ENCODE results near the gene YWHAG. TPM values are rescaled to one million over a fixed set of nuclear protein-coding genes. Genes with fewer than 3 reads are reported as not detected.

YWHAG gene
- total and polyA plus RNA-seq, 9 of the 15 experiments (the other 6 are each of a cell fraction or from before 2014, with no cell fraction given): 30.4 to 246 (median 94.5) TPM

DNA sequence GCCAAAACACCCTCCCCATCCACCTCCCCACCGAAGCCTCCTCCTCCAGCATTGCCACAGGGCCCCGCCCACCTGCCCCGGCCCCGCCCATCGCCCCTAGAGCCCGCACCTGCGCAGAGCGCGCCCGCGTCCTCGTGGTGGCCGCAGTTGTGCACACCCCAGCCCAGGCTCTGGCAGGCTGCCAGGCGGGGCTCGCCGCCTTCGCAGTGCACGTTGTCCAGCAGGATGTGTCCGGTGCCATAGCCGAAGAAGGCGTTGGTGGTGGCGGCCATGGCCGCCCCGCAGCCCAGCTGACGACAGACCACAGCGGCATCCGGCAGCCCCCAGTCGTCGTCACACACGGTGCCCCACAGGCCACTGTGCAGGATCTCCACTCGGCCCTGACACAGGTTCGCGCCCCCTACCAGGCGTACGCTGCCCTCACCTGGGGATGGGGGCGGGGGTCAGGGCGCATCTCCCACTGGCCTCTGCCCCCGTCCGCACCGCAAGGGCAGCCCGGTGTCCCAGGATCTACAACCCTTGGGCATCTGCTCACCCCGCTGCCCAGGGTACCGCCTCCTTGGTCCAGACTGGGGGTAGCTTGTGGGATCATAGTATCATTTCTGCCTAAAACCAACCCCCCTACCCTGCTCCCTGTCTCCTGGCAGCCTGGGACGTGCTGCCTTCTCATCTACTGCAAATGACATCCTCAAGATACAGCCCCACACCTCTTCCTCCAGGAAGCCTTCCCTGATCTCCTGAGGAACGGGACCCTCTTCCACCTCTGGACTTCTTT, 38.8 kb upstream of the YWHAG start (continued):
- TF ChIP-seq ZNF584 (CRISPR knock-in tag; IDR thresholded peaks at IDR 0.05; ENCODE audit: low read depth) (0 out of 2 replicates have a peak, but pooled peaks have one; percentile 49), JUNB (CRISPR knock-in tag; conservative IDR thresholded peaks at IDR 0.05) (no peak), SAFB2 (IDR thresholded peaks at IDR 0.05; ENCODE audit: borderline replicate concordance, low read depth, low read length, severe bottlenecking) (no peak), FUS (optimal IDR thresholded peaks at IDR 0.05; ENCODE audit: low read depth, low read length) (no peak), YBX1 (IDR thresholded peaks at IDR 0.05) (no peak), ELF4 (CRISPR knock-in tag; IDR thresholded peaks at IDR 0.05) (no peak), NR1H2 (CRISPR knock-in tag; IDR thresholded peaks at IDR 0.05) (no peak), ARID1B (IDR thresholded peaks at IDR 0.05) (peak; percentile 59), ZNF175 (CRISPR knock-in tag; IDR thresholded peaks at IDR 0.05; ENCODE audit: low read depth) (no peak), BHLHE40 (IDR thresholded peaks at IDR 0.05; ENCODE audit: low read length) (peak; percentile 75; the same call in 1 of the 2 replicates)
- TF ChIP-seq, protein P1, sequence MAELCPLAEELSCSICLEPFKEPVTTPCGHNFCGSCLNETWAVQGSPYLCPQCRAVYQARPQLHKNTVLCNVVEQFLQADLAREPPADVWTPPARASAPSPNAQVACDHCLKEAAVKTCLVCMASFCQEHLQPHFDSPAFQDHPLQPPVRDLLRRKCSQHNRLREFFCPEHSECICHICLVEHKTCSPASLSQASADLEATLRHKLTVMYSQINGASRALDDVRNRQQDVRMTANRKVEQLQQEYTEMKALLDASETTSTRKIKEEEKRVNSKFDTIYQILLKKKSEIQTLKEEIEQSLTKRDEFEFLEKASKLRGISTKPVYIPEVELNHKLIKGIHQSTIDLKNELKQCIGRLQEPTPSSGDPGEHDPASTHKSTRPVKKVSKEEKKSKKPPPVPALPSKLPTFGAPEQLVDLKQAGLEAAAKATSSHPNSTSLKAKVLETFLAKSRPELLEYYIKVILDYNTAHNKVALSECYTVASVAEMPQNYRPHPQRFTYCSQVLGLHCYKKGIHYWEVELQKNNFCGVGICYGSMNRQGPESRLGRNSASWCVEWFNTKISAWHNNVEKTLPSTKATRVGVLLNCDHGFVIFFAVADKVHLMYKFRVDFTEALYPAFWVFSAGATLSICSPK (IDR thresholded peaks at IDR 0.05; ENCODE audit: borderline replicate concordance): no peak
- TF ChIP-seq, protein P2, sequence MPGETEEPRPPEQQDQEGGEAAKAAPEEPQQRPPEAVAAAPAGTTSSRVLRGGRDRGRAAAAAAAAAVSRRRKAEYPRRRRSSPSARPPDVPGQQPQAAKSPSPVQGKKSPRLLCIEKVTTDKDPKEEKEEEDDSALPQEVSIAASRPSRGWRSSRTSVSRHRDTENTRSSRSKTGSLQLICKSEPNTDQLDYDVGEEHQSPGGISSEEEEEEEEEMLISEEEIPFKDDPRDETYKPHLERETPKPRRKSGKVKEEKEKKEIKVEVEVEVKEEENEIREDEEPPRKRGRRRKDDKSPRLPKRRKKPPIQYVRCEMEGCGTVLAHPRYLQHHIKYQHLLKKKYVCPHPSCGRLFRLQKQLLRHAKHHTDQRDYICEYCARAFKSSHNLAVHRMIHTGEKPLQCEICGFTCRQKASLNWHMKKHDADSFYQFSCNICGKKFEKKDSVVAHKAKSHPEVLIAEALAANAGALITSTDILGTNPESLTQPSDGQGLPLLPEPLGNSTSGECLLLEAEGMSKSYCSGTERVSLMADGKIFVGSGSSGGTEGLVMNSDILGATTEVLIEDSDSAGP (CRISPR knock-in tag; IDR thresholded peaks at IDR 0.05): peak; percentile 73; the same call in 1 of the 2 replicates
- TF ChIP-seq, protein P3, sequence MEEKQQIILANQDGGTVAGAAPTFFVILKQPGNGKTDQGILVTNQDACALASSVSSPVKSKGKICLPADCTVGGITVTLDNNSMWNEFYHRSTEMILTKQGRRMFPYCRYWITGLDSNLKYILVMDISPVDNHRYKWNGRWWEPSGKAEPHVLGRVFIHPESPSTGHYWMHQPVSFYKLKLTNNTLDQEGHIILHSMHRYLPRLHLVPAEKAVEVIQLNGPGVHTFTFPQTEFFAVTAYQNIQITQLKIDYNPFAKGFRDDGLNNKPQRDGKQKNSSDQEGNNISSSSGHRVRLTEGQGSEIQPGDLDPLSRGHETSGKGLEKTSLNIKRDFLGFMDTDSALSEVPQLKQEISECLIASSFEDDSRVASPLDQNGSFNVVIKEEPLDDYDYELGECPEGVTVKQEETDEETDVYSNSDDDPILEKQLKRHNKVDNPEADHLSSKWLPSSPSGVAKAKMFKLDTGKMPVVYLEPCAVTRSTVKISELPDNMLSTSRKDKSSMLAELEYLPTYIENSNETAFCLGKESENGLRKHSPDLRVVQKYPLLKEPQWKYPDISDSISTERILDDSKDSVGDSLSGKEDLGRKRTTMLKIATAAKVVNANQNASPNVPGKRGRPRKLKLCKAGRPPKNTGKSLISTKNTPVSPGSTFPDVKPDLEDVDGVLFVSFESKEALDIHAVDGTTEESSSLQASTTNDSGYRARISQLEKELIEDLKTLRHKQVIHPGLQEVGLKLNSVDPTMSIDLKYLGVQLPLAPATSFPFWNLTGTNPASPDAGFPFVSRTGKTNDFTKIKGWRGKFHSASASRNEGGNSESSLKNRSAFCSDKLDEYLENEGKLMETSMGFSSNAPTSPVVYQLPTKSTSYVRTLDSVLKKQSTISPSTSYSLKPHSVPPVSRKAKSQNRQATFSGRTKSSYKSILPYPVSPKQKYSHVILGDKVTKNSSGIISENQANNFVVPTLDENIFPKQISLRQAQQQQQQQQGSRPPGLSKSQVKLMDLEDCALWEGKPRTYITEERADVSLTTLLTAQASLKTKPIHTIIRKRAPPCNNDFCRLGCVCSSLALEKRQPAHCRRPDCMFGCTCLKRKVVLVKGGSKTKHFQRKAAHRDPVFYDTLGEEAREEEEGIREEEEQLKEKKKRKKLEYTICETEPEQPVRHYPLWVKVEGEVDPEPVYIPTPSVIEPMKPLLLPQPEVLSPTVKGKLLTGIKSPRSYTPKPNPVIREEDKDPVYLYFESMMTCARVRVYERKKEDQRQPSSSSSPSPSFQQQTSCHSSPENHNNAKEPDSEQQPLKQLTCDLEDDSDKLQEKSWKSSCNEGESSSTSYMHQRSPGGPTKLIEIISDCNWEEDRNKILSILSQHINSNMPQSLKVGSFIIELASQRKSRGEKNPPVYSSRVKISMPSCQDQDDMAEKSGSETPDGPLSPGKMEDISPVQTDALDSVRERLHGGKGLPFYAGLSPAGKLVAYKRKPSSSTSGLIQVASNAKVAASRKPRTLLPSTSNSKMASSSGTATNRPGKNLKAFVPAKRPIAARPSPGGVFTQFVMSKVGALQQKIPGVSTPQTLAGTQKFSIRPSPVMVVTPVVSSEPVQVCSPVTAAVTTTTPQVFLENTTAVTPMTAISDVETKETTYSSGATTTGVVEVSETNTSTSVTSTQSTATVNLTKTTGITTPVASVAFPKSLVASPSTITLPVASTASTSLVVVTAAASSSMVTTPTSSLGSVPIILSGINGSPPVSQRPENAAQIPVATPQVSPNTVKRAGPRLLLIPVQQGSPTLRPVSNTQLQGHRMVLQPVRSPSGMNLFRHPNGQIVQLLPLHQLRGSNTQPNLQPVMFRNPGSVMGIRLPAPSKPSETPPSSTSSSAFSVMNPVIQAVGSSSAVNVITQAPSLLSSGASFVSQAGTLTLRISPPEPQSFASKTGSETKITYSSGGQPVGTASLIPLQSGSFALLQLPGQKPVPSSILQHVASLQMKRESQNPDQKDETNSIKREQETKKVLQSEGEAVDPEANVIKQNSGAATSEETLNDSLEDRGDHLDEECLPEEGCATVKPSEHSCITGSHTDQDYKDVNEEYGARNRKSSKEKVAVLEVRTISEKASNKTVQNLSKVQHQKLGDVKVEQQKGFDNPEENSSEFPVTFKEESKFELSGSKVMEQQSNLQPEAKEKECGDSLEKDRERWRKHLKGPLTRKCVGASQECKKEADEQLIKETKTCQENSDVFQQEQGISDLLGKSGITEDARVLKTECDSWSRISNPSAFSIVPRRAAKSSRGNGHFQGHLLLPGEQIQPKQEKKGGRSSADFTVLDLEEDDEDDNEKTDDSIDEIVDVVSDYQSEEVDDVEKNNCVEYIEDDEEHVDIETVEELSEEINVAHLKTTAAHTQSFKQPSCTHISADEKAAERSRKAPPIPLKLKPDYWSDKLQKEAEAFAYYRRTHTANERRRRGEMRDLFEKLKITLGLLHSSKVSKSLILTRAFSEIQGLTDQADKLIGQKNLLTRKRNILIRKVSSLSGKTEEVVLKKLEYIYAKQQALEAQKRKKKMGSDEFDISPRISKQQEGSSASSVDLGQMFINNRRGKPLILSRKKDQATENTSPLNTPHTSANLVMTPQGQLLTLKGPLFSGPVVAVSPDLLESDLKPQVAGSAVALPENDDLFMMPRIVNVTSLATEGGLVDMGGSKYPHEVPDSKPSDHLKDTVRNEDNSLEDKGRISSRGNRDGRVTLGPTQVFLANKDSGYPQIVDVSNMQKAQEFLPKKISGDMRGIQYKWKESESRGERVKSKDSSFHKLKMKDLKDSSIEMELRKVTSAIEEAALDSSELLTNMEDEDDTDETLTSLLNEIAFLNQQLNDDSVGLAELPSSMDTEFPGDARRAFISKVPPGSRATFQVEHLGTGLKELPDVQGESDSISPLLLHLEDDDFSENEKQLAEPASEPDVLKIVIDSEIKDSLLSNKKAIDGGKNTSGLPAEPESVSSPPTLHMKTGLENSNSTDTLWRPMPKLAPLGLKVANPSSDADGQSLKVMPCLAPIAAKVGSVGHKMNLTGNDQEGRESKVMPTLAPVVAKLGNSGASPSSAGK (IDR thresholded peaks at IDR 0.05): peak; percentile 99
